SHP77 (cell line): ENCODE measurements around the gene PPP2R2C.

ENCODE experiments used
- DNase-seq, 2 experiments: peaks; one replicate each; lab custom pipeline; 2025; lab: John Stamatoyannopoulos, UW

Gene PPP2R2C

DNA sequence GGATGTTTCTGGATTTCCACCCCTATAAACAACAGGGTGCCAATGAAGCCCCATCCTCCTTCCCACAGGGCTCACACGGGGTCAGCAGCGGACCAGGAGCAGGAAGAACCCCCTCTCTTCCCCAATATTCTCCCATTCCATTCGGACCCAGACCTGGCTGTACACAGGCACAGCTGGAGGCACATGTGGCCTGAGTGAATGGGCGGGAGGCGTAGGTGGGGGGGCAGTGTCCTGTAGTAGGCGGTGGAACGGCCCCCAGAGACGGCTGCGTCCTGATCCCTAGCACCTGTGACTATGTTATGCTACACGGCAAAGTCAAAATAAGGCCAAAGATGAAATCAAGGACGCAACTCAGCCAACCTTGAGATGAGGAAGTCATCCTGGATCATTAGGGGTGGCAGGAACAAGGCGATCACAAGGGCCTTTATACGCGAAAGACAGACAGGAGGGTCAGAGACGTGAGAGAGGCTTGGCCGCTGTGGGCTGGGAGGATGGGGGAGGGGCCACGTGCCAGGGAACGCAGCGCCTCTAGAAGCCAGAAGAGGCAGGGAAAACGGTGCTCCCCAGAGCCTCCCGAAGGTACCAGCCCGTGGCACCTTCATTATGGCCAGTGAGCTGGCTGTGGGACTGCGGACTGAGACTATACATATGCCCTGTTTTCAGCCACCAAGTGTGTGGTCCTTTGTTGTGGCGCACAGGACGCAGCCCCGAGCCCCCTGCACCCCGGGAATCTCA is 127.2 kb downstream of the PPP2R2C start:
- DNase-seq: no peak

DNA sequence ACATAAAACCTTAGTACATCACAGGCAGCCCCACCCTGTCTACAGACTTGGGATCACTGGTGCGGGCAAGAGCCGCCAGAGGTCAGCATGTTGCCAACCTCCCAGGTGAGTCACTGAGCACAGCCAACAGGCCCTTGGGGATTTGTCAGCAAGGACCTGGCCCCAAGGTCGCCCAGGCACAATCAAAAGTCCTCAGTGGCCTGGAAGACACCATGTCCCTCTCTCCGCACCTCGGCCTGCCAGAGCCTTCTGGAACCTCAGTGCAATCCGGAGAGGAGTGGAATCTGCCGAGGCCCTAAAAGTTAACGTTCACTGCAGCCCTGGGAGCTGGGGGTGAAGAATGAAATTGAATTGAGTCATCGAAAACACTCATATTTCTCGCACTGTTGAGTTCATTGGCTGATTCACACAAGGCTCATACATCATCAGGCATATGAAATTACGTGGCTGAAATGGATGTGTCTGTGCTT is 128.4 kb downstream of the PPP2R2C start:
- no peak for DNase-seq

DNA sequence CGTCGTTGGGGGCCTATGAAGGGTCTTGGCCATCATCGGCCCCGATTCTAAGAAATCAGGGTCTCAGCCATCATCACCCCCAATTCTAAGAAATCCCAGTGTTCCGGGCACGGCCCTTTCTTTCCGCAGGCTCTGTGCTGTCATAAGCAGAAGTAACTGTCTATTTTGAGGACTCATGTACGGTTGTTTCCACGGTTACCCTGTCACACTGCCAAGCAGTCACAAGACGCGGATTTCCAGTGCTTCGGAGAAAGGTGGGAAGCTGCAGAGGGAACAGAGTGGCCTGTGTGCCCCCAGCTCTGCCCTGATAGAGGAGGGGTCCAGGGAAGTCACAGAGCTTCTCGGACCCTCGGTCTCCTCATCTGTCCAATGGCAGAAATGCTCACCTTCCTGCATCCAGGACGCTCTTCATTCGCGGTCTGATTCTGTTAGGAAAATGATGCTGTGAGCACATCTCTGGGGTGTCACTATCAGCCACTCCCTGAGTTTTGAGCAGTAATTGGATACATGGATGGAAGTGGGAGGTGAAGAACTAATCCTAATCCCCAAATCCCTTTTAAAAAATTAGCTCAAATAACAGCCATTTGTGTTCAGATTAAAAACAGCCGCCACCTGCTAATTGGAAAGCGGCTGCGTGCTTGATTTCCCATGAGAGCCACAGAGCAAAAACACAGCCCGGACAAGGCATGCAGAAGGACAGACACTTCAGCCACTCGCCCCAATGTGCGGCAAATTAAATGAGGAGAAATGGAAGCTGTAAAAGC is 129.7 kb downstream of the PPP2R2C start:
- no peak for DNase-seq

DNA sequence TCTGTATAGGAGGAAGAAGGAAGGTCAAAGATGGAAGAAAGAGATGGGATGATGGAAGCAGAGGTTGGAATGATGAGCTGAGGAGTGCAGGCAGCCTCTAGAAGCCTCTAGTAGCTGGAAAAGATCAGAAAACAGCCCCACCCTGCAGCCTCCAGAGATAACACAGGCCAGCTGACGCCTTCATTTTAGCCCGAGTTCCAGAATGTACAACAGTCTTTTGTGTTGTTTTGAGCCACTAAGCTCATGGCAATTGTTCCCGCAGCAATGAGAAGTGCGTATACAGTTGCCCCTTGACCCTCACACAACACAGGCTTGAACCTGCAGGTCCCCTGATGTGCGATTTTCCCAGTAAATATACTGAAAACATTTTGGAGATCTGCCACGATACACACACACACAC is 130.7 kb downstream of the PPP2R2C start:
- DNase-seq: no peak

DNA sequence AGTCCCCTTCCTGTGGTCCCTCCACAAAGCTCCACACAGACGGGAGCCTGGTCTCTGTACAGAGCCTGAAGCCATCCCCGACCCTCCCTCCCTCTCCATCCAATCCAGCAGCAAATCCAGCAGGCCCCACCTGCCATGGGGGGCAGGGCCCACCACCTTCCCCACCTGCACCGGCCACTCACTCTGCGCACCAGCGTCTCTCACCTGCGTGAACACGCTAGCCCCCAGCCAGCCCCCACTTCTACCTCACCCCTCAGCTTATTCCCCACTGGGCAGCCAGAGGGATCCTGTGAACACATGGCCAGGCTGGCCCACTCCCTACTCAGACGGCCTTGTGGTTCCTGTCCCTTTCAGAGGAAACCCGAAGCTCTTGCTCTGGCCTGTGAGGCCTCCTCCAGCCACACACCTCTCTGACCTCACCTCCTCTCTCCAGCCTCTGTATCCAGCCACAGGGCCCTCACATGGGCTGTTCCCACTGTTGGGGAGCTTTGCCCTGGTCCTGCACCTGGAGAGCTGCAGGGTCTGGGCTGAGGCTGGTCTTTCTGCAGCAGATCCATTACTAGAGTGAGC is 131.9 kb downstream of the PPP2R2C start:
- no peak for DNase-seq

DNA sequence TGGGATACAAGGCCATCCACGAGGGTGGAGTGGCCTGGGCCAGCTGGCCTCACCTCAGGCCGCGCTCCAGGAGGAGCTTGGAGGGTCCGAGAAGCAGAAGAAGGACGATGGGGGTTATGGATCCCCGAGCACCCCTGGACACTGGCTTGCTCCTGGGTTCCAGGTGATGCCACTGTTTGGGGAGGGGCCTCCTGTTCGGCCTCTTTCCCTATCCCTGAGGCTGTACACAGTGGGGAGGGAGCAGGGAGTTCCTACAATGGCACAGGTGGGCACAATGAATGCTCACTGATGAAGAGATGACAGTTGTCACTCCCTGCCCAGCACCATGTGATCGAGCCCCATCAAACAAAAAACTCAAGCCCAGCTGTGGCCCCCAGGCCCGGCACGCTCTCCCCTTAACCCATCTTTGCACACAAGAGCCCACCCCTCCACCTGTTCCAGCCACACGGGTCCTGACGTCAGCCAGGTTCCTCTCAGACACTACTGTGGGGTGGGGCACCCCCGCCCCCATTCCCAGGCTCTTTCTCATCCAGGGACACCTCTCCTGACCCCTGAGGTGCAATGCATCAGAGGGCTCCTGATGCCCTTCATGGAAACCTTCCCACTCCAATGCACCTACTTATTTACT is 132.5 kb downstream of the PPP2R2C start:
- no peak for DNase-seq

DNA sequence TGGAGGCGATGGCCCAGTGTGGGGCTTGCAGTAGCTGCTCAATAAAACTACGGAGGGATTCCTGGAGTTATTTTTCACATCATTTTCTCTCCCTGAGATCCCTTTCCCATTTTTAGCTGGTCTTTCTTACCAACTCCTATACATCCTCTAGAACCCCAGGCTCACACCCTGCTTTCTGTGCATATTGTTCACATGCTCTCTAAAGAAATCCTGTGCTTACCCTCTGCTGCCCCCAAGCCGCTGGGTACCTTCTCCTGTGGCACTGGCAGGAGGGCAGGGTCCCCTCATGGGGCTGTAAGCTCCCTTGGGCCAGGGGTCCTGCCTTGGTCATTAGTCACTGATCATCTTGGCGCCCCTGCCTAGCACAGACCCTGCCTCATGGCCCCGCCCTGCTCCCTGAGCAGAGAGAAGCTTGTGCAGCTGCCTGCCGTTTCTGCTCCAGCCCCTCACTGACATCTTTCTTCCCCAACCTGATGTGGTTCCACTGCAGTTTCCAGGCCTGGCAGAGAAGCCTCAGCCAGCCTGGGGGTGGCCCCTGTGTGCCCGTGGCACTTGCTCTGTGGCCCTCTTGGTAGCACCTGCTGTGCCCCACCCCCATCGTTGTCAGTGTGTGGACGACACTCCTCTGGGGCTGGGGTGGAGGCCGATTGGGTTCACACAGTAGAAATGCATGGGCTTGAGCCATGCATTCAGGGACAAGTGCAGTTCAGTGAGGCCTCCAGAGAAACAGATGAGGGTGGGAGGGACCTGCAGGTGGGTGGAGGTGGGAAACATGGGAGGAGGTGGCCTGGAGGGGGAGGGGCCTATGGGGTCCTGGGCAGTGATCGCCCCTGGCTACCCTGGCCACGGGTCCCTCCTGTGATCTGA is 133.2 kb downstream of the PPP2R2C start:
- no peak for DNase-seq

DNA sequence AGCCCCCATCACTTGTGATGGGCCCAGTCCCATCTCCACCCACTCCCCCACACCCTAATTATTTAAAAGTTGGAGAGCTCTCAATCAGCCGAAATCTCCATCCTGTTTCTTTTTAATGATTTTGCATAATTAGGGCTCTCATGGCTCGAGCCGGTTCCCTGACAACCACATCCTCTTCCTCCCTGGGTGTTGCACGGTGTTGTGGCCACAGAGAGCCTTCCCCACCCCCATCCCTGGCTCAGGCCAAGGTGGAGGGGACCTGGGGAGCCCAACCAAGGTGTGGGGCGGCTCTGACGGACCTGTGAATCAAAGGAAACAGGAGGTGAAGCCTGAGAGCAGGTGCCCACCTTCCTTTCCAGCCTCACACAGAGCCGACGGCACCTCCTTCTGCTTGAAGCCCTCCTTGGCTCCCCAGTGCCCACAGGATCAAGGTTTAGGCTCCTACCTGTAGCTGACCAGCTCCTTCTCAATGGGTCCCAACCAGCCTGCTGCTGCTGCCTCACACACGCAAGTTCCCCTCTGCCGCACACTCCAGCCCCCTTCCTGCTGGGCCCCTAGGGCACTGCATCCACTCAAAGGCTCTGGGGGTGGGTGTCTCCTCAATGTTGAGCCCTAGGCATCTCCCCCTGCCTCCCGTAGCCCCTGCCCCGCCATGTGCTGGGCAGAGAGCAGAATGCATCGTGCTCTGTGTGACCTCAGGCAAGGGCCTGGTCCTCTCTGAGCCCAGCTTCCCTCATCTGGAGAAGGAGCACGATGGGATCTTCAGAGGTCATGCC is 134.1 kb downstream of the PPP2R2C start:
- DNase-seq: no peak

DNA sequence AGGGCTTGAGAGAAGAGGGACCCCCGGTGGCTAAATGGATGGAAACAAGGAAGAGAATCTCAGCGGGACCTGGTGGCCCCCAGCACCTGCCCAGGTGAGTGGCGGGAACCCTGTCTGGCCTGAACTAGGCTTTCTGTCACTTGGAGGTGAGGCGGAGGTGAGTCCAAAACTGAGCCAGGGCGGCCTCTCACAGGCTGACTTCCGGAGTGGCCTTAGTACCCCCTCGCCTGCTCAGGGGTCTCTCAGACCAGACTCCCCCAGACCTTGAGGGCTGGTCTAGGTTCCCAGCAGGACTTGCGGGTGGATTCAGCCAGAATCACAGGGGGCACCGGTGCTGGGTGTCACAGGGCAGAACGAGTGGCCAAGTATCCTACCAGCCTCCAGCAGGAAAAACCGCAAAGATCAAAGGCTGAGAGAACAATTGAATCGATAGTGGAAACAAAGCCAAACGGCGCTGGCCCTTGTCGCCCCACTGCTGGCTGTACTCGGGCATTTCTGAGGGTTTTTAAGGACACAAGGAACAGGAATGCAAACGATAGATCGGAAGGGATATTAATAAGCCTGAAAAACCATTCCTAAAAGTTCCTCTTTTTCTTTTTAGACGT is 135.0 kb downstream of the PPP2R2C start:
- no peak for DNase-seq

DNA sequence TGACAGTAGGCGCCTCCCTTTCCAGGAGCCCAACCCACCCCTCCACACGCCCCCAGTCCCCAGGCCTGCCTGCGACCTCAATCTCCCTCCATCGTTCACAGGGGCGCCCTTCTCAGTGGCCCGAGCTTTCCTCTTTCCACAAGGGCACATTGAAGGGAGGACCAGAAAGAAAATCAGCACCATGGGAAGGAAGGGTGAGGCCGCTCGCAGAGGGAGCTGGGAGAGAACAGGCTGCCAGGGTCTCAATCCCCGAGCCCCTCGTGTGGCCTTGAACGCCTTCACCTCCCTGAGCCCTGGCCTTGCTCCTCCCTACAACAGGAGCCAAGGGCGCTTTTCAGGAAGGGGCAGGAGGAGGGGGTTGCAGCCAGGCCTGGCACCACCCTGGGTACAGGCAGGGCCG is 136.2 kb downstream of the PPP2R2C start:
- no peak for DNase-seq

DNA sequence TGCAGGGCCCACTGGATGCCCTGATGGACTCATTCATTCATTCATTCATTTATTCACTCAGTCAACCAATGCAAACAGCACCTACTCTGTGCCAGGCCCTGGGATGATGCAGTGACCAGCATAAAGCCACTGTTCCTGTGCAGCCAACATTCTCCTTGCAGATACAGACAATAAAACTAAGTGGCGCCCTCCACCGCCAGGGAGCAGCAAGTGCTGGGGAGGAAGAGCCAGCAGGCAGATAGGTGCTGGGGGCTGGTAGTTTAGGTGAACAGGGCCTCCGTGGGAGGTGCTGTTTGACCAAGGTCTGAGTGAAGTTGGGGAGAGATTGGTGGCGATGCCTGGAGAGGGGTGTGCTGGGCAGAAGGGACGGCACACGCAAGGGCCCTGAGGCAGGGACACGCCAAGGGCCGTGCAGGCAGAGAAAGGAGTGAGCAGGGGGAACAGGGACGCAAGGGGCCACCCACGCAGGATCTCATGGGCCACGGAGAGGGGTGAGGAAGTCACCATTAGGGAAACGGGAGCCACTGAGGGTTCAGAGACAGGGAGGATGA is 137.3 kb downstream of the PPP2R2C start:
- no peak for DNase-seq

DNA sequence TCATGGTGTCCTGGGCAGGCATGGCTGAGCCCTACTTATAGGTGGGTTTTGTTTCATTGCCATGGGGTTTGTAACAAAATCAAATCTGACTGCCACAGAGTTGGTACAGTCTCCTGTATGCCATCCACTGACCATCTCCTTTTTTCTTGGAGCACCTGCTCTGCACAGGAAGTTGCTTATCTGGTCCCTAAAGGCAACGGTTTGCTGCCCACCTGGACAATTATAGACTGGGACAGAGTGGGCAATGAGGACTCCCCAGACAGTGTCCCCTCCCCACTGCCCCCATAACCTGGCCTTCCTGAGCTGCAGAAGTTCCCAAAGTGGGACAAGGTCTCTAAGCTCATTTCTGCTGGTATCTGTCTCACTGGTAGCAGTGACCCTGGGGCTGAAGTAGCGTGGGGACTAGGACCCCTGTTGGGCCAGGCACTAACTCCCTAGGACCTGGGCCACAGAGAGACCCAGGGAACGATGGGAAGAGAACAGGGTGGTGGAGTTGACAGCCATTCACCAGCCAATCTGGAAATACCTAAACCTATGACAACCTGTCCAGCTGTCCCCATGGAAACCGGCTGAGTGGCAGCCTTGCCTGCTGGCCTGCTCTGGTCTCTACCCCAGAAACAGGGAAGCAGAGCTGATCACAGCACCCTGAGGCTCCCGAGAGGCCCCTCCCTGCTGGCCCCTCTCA is 138.1 kb downstream of the PPP2R2C start:
- no peak for DNase-seq

DNA sequence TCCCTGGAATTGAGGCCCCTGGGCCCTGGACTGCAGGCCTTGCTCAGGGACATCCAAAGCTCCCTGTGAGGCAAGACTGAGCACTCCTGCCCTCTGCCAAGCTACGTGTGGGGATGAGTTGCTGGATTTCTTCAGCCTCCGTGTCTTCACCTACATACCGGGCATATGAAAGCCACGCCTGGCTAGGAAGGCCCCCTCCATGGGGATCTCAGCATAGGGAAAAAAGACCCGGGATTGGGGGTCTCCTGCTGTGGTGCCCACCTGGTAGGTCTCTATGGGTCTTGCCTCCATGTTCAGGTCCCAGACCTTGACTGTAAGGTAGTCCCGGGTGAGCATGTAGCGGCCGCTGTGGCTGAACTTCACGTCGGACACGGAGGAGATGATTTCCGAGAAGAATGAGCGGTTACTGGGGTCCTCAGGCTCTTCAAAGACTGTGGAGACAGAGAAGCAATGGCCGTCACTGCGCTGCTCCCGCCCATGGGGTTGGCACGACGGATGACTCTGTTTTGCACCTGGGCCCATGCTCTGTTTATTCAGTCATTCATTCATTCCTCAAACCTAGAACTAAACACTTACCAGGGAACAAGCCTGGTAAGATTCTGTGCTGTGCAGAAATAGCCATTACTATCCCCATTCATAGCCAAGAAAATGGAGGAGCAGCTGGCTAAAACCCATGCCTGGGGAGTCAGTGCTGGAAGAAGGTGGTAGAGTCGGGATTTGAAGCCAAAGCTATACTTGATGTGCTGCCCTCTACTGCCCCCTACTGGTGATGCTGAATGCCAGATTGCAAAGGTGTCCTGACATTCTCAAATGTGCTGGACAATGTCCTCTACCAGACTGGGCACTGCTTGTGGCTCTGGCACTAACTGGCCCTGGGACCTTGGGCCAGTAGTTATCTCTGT is 138.9 kb downstream of the PPP2R2C start:
- no peak for DNase-seq

DNA sequence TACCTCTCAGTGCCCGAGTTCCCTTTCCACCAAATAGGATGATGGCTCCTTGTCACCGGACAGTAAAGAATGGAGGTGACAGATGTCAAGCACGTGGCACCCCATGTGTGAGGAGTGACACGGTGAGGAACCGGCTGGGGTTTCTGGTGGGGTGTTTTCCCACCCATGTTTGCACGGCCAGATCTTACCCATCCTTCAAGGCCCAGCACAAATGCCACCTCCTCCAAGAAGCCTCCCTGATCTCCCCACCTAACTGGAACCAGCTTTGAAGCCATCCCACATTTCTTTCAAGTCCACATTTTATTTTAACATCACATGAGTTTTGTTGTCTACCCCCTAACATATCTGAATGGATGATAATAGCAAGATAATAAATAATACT is 139.8 kb downstream of the PPP2R2C start:
- no peak for DNase-seq

DNA sequence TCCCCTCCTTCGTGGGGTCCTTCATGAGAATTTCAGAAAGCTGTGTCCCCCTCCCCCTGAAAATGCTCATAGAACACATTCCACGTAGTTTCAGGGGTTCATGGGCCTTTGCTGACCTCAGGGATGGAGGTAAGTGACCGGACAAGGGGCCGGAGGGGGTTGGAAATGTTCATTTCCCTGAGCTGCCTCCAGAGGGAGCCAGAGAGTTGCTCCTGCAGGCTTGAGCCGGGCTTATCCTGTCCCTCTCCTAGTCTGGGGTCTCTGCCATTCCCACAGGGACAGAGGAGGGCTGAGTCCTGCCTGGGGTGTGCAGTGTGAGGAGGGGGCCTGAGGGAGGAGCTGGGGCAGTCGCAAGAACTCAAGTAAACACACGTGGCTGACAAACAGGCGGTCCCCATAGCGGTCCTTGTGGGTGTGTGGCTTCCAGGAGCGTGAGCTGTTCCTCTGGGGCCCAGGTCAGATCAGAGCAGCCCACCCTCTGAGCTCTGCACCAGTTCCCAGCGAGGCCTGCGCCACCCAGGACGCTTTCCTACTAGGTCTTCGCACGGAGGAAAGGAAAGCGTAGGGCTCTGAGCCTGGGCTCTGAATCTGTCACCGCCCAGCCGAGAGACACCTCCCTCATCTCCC is 140.3 kb downstream of the PPP2R2C start:
- DNase-seq: no peak

DNA sequence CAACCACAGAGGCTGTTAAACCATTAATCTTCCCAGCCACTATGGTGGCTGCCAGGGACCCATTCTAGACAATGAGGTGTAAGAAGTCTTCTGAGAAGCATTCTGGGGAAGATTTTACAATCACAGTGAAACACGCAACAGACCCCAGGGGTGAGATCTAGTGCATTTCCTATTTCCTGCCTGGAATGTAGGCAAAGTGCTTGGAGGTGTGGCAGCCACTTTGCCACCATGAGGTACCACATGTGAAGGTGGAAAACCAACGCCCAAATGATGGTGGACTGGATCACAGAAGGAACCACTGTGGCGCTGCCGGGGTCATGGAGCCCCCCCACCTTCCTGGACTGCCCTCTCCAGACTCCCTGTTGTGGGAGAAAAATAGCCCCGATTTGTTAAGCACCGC is 140.9 kb downstream of the PPP2R2C start:
- DNase-seq: no peak

DNA sequence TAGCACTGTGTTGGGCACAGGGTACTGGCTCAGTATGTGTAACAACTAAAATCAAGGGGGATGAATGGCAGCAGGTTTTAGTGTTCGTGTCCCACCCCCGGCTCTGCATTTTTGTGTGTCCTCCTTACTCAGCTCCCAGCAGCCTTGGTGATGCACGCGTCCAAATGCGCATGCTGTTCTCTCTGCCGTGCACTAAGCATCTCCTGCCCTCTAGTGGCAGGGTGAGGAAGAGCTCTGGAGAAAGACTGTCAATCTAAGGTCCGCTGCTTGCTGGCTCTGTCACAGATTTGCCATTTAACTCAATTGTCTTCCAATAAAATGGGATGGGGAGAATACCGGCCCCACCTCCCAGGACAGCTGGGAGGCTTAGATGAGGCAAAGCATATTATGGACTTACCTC is 141.4 kb downstream of the PPP2R2C start:
- no peak for DNase-seq

DNA sequence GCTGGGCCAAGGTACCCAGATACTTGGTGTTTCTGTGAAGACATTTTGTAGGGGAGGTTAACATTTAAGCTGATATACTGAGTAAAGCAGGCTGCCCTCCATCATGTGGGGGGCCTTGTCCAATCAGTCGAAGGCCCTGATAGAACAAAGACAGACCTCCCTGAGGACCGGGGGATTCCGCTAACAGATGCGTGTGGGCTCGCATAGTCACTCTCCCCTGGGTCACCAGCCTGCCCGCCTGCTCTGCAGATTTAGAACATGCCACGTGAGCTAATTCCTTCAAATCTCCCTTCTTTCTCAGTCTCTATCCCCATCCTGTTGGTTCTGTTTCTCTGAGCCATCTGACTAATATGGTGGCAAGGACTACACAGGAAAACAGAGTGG is 142.0 kb downstream of the PPP2R2C start:
- DNase-seq: no peak
